NCI-H226 (cell line): ENCODE results near the gene BHLHA15.

ENCODE experiments used
- DNase-seq: peaks from one replicate; pipeline ENCODE4 v3.0.0-alpha.2; 2015

Gene BHLHA15

DNA sequence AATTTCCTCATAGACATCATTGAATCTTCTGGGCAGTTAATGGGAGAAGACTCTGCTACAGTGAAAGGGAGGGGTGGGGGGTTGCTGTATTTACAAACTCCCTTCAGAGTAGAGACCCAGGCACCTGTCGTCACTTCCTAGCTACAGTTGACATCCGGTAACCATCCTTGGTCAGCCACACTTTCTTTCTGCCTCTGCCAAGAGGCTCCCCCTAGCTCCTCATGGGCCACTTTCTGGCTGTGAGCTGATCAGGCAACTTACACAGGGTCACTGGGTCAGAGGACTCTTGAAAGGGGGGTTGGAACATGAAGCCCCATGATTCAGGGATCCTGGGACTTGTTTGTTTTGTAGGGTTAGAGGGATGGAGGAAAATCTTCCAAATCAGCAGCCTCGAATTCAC is 39.5 kb downstream of the BHLHA15 start:
- no peak for DNase-seq

DNA sequence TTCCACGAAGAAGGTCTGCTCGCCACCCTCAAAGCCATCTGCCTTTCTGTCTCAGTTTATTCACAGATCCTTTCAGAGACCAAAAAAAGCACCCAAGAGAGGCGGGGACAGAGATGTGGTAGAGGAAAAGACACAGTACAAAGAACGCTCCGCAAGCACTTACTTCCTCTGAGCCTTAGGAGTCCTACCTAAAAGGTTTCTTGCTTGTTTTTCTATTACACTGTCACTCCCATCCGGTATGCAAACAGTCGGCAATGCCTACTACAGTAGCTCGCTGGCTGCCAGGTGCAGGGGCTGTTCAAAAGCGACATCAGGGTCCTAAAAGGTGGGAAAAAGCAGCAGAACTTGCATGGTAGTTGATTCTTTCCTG is 40.0 kb downstream of the BHLHA15 start:
- no peak for DNase-seq

DNA sequence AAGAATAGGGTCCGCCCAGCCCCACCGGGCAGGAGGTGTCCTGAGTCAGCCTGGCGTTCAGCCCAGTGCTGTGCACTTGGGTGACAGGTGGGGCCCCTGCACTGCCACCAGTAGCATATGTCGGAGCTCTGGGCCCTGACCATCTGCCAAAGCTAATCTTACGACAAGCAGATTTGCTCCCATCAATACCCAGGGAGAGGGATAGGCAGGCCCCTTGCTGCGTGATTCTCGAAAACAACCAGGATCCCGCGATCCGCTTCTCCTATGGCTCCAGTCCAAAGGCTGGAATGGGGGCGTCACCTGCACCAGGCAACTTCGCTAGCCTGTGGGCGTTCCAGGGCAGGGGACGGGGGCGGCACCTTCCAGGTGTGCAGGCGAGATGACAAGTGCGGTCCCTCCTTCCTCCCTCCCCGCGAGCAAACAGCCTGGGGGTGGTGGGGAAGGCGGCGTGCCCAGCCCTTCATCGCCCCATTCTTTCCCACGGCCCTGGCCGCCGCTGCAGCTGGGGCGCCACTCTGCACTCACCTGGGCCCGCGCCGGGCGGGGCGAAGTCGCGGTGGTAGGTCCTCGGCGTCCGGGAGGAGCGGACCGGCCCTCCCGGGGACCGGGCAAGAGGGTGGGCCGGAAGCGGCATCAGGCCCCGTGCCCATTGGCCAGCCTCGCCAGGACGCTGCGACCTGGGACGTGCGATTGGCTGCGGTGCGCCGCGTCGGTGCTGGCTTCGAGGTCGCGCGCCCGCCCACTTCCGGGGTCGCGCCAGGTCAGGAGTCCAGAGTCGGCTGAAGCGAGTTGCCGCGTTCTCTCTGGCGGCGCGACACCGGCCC is 40.6 kb downstream of the BHLHA15 start, which contains the start of gene TECPR1:
Gene TECPR1 (minus strand): TSS at position 632 of the 824 bp plus-strand sequence. CDS start 6,086 bp downstream, outside the sequence.
- peak; percentile 92 for DNase-seq

DNA sequence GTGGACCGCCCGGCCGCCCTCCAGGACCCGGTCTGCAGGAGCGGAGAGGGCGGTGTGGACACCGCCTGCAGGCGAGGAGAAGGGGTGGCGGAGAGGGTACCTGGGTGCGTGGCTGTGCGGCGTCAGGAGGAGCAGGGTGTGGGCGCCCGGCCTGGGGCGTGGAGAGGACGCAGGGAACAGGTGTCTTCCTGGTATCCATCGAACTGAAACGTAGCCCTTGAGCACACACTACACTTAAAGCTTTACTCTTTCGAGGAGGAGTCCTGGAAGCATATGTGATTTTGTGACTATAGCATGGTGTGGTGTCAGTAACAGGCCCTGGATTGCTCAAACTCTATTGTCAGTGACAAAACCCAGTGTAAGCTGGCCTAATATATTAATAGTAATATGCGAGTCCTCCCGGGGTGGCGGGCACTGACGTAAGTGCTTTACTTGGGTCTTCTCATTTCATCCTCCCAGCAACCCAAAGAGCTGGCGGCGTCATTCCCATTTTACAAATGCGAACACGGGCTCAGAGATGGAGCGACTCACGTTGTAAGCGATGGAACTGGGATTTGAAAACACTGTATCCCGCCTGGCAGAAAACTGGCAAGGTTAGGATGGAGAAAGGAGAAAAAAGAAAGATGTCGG is 41.3 kb downstream of the BHLHA15 start:
- no peak for DNase-seq

DNA sequence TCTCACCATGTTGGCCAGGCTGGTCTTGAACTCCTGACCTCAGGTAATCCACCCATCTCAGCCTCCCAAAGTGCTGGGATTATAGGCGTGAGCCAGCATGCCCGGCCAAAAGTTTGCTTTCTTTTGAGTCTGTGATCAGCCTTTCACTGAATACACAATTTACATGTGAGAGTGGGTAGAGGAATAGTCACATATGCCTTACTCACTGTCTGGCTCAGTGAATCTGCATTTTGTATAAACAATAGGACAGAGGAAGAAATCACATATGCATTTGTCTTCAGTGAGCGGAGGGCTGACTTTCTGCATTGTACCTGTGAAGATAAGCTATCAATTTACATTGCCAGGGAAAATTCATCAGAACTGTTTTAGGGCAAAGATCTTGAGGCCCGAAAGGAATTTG is 43.3 kb downstream of the BHLHA15 start:
- no peak for DNase-seq

DNA sequence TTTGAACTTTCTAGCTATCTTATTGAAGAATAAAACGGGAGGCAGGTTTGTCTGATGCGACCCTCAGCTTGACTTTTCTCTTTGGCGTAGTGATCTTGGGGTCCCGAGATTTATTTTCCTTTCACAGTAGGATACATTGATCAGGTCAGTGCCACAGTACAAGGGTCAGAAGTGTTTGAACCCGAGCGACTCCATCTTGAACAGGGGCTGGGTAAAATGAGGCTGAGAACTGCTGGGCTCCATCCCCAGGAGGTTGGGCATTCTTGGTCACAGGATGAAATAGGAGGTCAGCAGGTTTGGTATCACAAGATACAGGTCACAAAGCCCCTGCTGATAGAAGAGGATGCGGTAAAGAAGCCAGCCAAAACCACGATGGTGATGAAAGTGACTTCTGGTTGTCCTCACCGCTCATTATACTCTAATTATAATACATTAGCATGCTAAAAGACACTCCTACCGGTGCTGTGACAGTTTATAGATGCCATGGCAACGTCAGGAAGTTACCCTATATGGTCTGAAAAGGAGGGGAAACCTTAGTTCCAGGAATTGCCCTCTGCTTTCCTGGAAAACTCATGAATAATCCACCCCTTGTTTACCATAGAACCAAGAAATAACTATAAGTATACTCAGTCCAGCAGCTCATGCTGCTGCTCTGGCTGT is 43.8 kb downstream of the BHLHA15 start:
- DNase-seq: no peak

DNA sequence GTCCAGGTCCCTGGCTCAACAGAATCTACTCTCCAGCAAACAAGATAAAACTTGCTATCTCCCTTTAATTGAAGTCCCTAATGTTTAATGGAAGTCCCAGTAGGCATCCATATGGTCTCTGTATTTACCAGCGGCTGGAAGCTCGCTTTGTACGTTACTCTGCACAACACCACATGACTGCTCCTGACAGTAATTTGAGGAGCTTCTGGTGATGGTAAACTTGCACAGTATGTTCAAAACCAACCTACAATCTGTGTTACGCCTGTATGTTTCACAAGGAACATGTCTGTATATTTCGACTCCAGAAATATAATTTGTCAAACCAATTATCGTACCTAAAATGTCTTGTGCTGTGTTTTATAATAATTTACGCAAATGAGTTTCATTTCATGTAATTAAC is 45.2 kb downstream of the BHLHA15 start:
- DNase-seq: no peak

DNA sequence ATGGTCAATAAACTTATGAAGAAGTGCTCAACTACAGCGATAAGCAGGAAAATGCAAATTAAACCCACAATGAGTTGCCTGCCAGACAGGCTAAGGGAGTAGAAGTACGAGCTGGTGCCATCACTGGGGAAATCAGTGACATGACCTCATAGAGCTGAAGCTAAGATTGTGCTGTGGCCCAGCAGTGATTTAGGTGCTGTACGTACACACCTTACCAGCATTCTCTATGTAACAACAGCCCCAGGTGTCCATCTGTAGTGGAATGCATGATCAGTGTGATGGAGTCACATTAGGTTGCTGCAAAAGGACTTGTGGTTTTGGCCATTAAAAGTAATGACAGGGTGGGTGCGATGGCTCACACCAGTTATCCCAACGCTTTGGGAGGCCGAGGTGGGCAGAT is 46.5 kb downstream of the BHLHA15 start:
- DNase-seq: no peak
